GM15510 (cell line): ENCODE measurements around the gene DGKI.

Experiments
- POLR2A ChIP-seq: IDR thresholded peaks from 3 replicates; pipeline ENCODE4 v1.6.1; 2011; ENCODE audit warnings: borderline replicate concordance; ENCODE audit not compliant: insufficient read length; ENCODE audit errors: extremely low read depth

DGKI gene

GRCh38 chr7:137860542-137860941 lies 13.8 kb upstream of the DGKI start:
- no peak for TF ChIP-seq POLR2A

GRCh38 chr7:137853053-137853452 lies 6.3 kb upstream of the DGKI start:
- no peak for TF ChIP-seq POLR2A

- no peak for TF ChIP-seq POLR2A
Measured at GRCh38 chr7:137852108-137852507, 5.3 kb upstream of the DGKI start.

- no peak for TF ChIP-seq POLR2A
Measured at GRCh38 chr7:137850972-137851945, 4.5 kb upstream of the DGKI start.

- TF ChIP-seq POLR2A = no peak
Measured at GRCh38 chr7:137850571-137850970, 3.8 kb upstream of the DGKI start.

GRCh38 chr7:137848095-137848494 lies 1.3 kb upstream of the DGKI start:
- no peak for TF ChIP-seq POLR2A

GRCh38 chr7:137847568-137848050 lies 835 bp upstream of the DGKI start:
- no peak for TF ChIP-seq POLR2A

GRCh38 chr7:137846549-137846826 lies 286 bp downstream of the DGKI start:
- TF ChIP-seq POLR2A = no peak

- TF ChIP-seq POLR2A = no peak
Measured at GRCh38 chr7:137844677-137845425, 1.9 kb downstream of the DGKI start.

GRCh38 chr7:137839903-137840779 lies 6.6 kb downstream of the DGKI start:
- no peak for TF ChIP-seq POLR2A

GRCh38 chr7:137838706-137839315 lies 8.0 kb downstream of the DGKI start:
- TF ChIP-seq POLR2A = no peak

GRCh38 chr7:137836541-137836940 lies 10.2 kb downstream of the DGKI start:
- TF ChIP-seq POLR2A = no peak

- no peak for TF ChIP-seq POLR2A
Measured at GRCh38 chr7:137836113-137836509, 10.7 kb downstream of the DGKI start.

- TF ChIP-seq POLR2A = no peak
Measured at GRCh38 chr7:137835486-137836112, 11.2 kb downstream of the DGKI start.
